Posterior vena cava (tissue), 2 donors: ENCODE measurements around the gene RIPOR3. TPM values are rescaled to one million over a fixed set of nuclear protein-coding genes. Genes with fewer than 3 reads are reported as not detected.
A peak's percentile ranks its signal among the peaks of the same experiment; 100 is the strongest.

Experiments used
- DNase-seq: peaks from one replicate; pipeline ENCODE4 v3.0.0-alpha.2; 2020; ENCODE audit warnings: low spot score
- intact Hi-C, 2 donors: fragments of 100-400 bp; cut with DNase I; formaldehyde crosslinking; loops; one replicate each; pipeline versions ENCODE4 v1.14.1 to v1.14.2; 2022 to 2023
- long read RNA-seq, 2 donors: library from polyadenylated mRNA; unstranded; transcript quantifications; one replicate each; pipeline ENCODE4 v2.0.0, GENCODE V29; 2020 to 2021
- total RNA-seq, 2 donors: library from RNA; stranded (reverse); fragmentation: NEBNext Ultra II Directional; extraction: Animal tissue kit (Norgen Biotek cat#: 25700); gene quantifications; one replicate each; pipeline ENCODE4 v1.2.1, GENCODE V29; 2021
- donor health status: DM: yes; HTN: yes; CAD: no.
- donor health status: DM: yes; HTN: yes; CAD: no.

RIPOR3 gene, protein sequence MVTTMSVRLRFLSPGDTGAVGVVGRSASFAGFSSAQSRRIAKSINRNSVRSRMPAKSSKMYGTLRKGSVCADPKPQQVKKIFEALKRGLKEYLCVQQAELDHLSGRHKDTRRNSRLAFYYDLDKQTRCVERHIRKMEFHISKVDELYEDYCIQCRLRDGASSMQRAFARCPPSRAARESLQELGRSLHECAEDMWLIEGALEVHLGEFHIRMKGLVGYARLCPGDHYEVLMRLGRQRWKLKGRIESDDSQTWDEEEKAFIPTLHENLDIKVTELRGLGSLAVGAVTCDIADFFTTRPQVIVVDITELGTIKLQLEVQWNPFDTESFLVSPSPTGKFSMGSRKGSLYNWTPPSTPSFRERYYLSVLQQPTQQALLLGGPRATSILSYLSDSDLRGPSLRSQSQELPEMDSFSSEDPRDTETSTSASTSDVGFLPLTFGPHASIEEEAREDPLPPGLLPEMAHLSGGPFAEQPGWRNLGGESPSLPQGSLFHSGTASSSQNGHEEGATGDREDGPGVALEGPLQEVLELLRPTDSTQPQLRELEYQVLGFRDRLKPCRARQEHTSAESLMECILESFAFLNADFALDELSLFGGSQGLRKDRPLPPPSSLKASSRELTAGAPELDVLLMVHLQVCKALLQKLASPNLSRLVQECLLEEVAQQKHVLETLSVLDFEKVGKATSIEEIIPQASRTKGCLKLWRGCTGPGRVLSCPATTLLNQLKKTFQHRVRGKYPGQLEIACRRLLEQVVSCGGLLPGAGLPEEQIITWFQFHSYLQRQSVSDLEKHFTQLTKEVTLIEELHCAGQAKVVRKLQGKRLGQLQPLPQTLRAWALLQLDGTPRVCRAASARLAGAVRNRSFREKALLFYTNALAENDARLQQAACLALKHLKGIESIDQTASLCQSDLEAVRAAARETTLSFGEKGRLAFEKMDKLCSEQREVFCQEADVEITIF
- total RNA-seq: 10 to 100 TPM; 10.6 to 11.2 TPM
- long read RNA-seq, donor 1, partial matches to known transcripts: 1 of 5 reads
- long read RNA-seq, donor 1, other reads (novel, unspliced or antisense): 4 of 5 reads
- long read RNA-seq, donor 2, full-length matches to known transcripts: 1 of 11 reads
- long read RNA-seq, donor 2, partial matches to known transcripts: 6 of 11 reads
- long read RNA-seq, donor 2, other reads (novel, unspliced or antisense): 4 of 11 reads

DNA sequence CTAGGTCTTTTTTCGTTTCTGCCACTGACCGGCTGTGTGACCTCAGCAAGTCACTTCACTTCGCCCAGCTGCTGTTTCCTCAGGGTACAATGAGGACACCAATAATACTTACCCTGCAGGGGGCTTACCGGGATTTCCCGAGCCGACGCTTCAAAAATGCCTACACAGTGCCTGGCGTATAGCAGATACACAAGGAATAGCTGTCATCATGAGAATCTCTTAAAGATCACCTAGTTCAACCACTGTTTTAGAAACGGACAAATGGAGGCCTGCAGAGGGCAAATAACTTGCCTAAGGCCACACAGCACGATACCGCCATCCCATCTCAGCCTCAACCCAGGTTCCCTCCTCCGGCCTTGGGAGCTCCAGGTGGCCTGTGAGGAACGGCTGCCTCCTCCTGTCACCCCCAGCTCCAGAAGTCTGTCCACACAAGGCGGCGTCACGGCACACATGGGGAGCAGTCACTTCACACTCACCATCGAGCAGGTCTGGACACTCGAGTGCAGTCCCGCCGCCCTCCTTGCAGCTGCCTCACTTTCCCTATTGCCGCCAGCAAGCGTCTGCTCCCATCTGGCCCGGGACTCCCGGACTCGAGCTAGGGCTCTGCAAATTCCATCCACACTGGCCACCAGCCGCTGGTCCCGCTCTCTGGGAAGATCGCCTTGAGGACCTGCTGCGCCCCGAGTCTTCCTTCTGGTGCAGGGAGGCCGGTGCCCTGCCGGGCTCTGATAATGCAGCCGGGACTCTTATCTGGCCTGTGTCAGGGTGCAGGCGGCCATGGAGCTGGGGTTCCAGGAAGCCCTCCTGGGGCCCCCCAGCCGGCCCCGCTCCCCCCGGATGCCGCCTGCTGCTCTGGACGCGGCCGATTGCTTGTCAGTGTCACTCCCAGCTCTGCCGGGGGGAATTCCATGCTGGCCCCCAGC lies at the start of gene RIPOR3:
Gene RIPOR3 (minus strand): TSS at position 893 of the 923 bp plus-strand sequence. CDS start 414 bp downstream, at position 479.
- peak; percentile 82 for DNase-seq
- intact Hi-C loops: no loop called here

DNA sequence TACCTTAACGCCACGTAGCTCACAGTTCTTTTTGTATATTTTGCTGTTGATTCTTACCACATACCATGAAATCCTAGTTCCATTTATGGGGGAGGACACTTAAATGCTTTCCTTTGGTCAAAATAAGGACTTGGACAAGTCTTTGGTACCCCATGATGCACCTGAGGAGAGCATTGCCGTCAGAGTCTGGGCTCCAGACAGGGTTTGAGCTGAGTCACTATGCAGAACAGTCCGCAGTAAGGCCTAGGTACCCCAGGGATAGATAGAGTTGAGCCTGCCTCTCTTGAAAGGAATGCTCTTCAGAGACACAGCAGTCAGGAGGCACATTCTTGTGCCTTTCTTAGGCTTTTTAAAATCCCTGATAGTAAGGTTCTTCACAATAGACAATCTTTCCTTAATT lies 46.0 kb upstream of the RIPOR3 start:
- intact Hi-C loops: loop anchor here in 1 of 2 donors (10.0 kb wide), 1 partner anchor 253 kb away; no protein-coding TSS in a partner anchor
- DNase-seq: no peak

DNA sequence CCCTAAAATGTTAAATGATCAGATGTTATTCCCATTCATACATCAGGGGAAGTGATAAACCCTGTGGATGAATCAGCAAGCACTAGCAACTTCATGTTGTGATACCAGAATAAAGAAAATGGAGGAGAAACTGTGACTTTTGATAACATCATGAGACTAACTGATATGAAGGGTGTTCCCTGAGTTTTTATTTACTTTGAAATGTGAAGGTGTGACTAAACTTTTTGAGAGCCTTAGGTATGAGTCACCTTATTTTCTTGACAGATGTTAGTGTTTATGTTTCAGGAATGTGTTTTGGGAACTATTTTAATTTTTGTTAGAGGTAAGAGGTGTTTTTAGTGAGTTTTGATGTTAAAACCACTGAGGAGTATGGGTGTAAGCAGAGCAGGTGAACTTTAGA lies 44.5 kb upstream of the RIPOR3 start:
- DNase-seq: no peak
- intact Hi-C loops: loop anchor here in 1 of 2 donors (10.0 kb wide), 1 partner anchor 251 kb away; no protein-coding TSS in a partner anchor

DNA sequence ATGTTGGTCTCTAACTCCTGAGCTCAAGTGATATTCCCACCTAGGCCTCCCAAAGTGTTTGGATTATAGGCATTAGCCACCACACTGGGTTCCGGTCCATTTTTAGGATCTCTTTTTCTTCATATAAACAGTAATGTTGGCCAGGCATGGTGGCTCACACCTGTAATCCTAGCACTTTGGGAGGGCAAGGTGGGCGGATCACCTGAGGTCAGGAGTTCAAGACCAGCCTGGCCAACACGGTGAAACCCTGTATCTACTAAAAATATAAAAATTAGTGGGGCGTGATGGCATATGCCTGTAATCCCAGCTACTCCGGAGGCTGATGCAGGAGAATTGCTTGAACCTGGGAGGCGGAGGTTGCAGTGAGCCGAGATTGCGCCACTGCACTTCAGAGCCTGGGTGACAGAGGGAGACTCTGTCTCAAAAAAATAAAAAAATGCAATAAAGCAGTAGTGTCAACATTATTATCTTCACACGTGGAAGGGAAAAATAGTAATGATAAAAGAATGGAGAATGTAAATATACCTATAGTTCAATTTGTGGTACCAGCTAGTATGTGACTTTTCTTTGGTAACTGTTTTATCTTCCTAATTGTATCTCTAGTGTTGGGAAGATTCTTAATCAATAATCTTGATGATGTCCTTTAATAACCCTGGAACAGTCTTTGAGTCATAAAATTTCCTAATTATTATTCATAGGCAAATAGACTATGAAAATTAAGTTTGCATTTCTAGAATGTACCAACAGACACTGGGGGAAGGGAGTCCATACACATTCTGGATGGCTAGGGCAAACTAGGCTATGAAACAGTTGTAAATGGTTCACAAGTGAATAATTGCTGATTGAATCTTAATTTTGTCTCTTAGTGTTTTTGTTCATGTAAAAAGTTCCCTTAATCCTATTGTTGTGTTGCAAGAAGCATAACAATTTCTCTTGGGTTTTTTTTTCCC lies 43.7 kb upstream of the RIPOR3 start:
- intact Hi-C loops: loop anchor here (5.0 to 10.0 kb wide), 2 partner anchors 250 to 1583 kb away; no protein-coding TSS in a partner anchor
- no peak for DNase-seq

DNA sequence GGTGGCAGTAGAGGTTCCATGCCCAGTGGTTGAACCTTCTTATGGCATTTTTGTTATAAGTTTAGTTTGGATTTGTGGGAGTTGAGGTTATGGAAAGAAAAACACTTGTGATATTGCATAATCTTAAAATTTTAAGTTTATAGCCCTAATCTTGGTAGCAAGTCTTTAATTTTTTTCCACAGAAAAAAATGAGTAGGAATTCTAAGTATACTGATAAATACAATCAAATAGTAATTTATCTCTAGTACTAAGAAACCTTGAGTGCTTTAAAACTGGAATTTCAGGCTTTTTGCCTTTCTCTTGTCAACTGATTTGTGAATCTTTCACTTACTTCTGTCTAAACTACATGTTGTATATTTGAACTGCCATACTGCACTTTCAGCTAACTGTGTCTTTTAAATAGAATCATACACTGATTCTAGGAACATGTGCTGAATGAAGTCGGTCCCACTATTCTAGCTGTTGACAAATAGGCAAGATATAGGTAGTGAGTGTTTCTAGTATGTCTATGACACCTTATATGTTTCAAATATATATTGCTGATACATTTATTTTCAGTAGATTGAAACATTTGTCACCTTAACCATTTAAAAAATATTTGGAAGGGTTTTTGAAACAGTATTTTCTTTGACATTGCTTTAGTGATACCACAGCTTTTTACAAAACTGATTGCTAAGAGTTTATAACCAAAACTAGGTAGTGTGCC lies 42.5 kb upstream of the RIPOR3 start:
- DNase-seq: no peak
- intact Hi-C loops: loop anchor here (5.0 to 10.0 kb wide), 2 partner anchors 249 to 1581 kb away; no protein-coding TSS in a partner anchor

DNA sequence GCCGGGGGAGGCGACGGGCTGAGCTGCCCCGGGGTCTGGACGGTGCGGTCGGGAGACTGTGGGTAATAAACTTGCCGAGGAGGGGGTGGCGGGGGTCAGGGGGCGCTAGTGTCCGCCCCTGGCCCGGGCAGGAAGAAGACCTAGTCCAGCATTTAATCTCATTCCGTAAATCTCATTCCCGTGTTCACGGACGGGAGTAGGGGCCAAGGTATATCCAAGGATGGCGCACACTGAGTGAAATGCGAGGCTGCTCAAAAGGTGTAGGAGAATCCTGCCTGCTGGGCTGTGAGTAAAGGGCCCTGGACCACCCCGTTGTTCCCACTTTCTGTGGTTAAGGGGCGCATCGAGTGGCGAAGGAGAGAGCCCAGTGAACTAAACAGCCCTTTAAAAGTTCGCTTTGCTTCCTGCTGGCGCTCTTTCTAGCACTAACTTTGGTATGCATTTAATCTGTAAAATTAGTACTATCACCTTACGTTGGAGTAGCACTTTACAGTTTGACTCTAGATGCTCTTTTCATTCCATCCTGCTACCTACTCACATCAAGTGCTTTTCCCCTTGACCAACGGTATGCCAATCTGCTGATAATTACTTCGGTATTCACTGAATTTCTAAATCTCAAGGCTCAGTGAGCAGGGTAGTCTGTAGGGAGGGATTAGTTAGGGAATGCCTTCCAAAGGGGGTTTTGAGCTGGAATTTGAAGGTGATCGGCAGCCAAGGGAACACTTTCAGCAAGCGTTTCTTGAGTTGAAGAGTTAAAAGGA lies 40.8 kb upstream of the RIPOR3 start:
- no peak for DNase-seq
- intact Hi-C loops: loop anchor here (5.0 to 10.0 kb wide), 2 partner anchors 247 to 1580 kb away; no protein-coding TSS in a partner anchor

DNA sequence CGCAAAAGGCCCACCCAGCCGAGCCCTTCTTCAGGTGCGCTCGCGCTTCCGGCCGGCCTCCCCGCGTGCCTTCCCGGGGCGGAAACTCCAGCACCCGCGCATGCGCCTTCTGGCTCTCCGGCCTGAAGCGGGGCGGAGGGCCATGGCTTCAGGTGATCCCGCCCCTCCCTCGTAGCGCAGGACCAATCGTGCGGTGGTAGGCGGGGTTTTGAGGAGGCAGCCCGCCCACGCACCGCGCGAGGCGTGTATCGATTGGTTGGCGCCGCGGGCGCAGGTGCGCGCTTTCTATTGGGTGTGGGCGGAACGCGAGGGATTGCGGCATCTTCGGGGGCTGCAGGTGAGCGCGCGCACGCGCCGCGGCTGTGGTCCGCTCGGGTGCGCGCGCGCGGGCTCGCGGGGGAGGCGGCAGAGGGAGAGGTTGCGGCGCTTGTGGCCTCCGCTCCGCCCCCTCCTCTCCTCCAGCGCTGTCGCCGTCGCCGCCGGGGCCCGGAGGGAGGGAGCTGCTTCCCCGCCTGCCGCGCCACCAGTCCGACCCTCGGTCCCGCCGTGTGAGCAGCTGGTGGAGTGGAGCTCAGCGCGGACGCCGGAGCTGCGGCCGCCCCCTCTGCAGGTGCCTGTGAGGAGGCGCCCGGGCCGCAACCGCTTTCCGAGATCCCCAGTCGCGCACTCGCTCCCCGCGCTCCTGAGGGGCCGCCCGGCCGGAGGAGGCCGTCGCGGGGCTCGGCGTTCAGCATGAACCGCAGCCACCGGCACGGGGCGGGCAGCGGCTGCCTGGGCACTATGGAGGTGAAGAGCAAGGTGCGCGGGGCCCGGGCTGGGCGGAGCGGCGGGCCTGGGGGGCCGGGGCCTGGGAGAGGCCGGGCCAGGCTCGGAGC lies 40.0 kb upstream of the RIPOR3 start, which contains the start of gene PARD6B:
Gene PARD6B (plus strand): TSS at position 526 of the 875 bp plus-strand sequence. CDS start 207 bp downstream, at position 733.
- intact Hi-C loops: loop anchor here (5.0 to 10.0 kb wide), 2 partner anchors 246 to 1579 kb away; no protein-coding TSS in a partner anchor
- DNase-seq: peak; percentile 97

DNA sequence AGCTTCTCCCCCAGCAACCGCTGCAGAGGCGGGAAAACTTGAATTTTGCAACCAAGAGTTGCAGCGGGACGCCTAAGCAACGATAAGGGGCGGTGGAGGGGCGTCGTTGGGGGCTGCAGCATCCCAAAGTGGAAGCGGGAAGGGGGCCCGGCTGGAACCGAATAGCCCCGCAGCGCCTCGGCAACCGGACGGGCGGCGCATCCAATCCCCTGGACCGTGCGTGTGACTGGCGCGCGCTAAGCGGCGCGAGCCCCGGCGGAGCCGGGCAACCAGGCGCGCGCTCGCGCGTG lies 39.4 kb upstream of the RIPOR3 start:
- intact Hi-C loops: loop anchor here (5.0 to 10.0 kb wide), 2 partner anchors 246 to 1578 kb away; no protein-coding TSS in a partner anchor
- no peak for DNase-seq

DNA sequence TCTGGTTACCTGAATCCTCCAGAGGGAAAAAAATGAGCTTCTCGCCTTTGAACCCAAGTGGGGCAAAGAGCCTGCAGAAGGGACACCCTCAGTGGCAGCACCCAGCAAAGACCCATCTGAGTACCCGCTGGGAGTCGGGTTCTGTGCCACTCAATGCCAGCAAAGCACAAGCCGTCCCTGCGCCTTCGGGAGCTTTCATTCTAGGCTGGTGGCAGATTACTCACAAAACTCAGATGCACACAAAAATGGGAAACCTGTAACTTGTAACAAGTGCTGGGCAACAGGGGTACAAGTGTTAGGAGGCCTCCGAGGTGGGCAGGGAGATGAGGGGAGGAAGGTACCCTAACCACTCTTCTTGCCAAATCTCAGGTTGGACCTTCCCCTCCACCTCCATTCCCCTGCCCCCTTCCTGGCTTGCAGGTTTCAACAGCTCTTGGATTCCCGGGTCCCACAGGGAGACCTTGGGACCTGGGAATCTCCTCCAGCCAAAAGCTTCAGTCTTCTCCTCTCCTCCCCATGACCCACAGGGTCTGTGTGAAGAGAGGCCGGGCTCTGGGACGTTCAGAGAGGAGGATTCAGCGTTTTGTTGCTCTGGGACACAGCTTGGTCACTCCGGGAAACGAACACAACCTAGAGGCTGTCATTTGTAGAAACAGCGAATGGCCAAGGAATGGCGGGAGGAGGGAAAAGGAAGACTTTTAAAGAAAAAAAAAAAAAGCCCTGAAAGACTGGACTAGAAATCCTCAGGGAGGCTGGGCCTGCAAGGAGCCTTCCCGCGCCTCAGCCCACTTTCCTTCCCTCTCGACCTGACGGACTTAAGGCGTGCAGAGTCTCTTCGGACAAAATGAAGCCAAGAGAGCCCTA lies 38.8 kb upstream of the RIPOR3 start:
- intact Hi-C loops: loop anchor here (5.0 to 10.0 kb wide), 2 partner anchors 245 to 1578 kb away; no protein-coding TSS in a partner anchor
- peak; percentile 44 for DNase-seq

DNA sequence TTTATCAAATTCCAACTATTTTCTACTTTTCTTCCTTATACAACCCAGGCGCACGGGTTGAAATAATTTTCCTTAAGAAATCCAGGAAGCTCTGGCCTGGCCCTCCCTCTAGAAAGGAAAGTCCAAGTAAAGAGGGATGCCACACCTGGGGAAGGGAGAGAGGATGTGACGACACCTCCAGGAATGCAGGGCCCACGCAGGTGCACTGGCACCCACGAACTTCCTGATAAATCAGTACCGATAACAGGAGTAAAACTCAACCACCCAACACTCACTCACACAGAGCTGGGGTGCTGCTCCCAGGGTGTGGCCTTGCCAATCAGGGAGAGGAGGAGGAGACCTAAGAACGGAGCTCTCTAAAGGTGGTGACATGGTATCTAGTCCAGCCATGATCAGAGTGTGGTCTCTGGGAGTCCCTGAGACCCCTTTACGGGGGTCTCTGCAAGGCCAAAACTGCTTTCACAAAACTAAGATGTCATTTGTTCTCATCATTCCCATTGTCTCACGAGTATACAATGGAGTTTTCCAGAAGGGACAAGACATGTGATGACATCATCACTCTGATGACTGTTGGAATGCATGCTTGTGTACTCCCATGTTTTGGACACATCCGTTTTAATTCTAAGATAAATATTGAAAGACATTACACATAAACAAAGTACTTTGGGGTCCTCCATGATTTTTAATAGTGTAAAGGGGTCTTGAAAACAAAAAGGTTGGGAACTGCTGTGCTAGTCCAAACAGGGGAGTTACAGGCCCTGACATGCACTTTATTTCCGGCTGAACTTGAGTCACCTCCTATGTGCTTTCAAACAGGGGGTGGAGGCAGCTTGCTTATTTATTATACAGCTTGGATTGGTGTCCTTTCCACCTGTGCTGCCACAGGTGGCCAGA lies 37.9 kb upstream of the RIPOR3 start:
- intact Hi-C loops: no loop called here
- DNase-seq: peak; percentile 29

DNA sequence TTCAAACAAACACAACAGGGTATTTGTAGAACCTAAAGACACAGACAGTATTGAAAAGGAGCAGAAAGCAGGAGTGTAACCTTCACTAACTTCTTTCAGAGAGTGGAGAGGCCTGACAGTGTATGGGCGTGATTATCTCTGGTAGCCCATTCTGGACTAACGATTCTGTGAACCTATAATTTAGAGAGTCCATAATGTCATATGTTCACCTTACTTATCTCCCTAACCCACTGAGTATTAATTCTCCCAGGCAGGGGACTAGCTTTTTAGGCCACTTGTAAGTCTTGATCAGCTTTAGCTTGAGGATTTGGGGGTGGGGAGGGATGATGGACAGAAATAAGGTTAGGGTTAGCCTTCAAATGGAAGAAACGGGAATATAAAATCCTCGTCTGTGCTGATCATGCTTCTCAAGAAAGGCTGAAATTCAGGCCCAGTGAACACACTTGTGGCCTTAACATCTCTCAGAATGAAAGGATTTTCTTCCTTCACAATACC lies 37.2 kb upstream of the RIPOR3 start:
- intact Hi-C loops: no loop called here
- no peak for DNase-seq

DNA sequence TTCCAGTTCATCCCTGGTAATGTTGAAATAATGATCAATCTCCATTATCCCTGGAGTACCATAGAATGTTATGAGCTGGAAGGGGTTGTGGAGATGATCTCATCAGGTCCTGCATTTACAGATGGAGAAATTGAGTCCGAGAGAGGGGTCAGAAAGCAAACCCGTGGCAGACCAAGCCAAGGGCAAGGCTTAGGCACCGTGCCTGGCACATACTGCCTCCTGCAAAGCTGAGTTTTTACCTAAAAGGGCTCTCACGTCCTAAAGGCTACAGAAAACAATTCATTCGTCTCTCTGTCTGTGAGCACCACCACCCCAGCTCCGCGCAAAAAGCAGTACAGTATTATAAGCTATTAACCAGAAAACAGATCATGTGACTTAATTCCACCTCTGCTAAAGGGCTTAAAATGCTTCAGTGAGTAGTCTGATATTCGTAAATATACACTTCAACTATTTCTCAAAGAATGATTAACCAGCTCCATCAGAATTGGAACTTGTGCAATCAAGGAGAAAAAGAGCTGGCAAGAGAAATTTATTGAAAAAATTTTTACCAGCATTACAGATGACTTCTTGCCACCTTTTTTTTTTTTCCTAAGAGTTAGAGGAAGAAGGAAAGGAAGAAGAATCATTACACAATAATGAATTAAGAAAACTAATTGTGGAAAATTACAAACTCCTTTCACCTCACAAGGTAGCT lies 36.6 kb upstream of the RIPOR3 start:
- intact Hi-C loops: no loop called here

More for the DNA sequence above, 36.6 kb upstream of the RIPOR3 start:
- DNase-seq: peak; percentile 20
